Peyer's patch (tissue), 4 donors: ENCODE results near the gene ABI3.

Experiments
- POLR2A ChIP-seq, 2 donors: fragments of 450-650 bp; IDR thresholded peaks; one replicate each; pipeline ENCODE4 v1.5.1; 2017; ENCODE audit warnings: antibody characterized with exemption in 2 of 2, mild to moderate bottlenecking in 2 of 2, moderate library complexity in 2 of 2
- TF ChIP-seq, protein P1 (sequence below), 6 experiments: fragments of 450-650 bp in 4 of 6; fragments of 200-600 bp in 2 of 6; sonication (generic) in 1 of 6; IDR thresholded peaks; one replicate each; pipeline ENCODE4 v1.5.1; 2017 to 2019; ENCODE audit warnings: antibody characterized with exemption in 6 of 6, mild to moderate bottlenecking in 3 of 6, moderate library complexity in 1 of 6

DNA sequence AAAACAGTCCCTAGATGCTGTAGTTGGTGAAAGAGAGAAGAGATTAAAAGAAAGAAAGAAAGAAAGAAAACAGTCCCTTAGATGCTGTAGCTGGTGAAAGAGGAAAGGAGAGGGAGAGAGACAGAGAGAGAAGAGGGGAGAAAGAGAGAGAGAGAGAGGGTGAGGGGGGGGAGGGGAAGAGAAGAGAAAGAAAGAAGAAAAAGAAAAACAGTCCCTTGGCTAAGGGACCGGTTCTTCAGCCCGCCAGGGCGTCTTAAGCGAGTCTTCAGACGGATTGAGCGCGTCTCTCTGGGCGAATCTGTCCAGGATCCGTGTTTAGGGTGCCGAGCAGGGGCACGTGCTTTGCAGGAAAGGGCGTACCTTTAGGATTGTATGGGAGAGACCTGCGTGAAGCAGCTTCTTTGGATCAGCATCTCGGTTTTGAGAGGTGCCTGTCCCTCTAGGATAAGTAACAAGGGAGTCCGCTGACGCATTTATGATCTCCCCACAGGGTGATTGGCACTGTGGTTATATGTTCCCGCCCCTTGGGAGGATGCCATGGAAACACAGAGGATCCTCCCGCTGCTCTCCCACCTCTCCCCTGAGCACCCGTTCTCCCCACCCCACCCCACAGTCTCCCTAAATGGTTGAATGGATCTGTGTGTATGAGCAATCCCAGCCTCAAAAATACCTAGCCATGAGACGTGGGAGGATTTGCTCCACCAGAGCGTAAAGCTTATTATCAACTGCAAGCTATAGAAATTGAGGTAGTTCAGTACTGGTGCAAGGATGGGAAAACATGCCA lies 16.8 kb upstream of the ABI3 start:
- TF ChIP-seq, protein P1, sequence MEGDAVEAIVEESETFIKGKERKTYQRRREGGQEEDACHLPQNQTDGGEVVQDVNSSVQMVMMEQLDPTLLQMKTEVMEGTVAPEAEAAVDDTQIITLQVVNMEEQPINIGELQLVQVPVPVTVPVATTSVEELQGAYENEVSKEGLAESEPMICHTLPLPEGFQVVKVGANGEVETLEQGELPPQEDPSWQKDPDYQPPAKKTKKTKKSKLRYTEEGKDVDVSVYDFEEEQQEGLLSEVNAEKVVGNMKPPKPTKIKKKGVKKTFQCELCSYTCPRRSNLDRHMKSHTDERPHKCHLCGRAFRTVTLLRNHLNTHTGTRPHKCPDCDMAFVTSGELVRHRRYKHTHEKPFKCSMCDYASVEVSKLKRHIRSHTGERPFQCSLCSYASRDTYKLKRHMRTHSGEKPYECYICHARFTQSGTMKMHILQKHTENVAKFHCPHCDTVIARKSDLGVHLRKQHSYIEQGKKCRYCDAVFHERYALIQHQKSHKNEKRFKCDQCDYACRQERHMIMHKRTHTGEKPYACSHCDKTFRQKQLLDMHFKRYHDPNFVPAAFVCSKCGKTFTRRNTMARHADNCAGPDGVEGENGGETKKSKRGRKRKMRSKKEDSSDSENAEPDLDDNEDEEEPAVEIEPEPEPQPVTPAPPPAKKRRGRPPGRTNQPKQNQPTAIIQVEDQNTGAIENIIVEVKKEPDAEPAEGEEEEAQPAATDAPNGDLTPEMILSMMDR (IDR thresholded peaks at IDR 0.05): no peak
- no peak for TF ChIP-seq POLR2A (IDR thresholded peaks at IDR 0.05)
